Germinal center (tissue), 1 donor: ENCODE results near the gene C6orf62.
"Not testable (repeated sequence)": the region's sequence is repeated elsewhere in the genome, so short reads cannot be mapped to it uniquely, and the experiment has no call there.

Experiments used
- DNase-seq: peaks from one replicate; pipeline ENCODE4 v3.0.0; 2012; ENCODE audit warnings: mixed read lengths, low spot score

C6orf62 gene

GRCh38 chr6:24668066-24668996 lies 50.6 kb downstream of the C6orf62 start:
- not testable (repeated sequence) for DNase-seq

GRCh38 chr6:24667378-24667803 lies 51.6 kb downstream of the C6orf62 start:
- no peak for DNase-seq

GRCh38 chr6:24666641-24667377 lies 52.1 kb downstream of the C6orf62 start, which contains the start of the genes ACOT13 and TDP2:
TSS of gene ACOT13 (plus strand) at chr6:24667077. CDS start at chr6:24667264, 187 bp downstream.
TSS of gene TDP2 (minus strand) at chr6:24666899. CDS start at chr6:24666862, 37 bp downstream.
- peak; percentile 97 for DNase-seq

GRCh38 chr6:24666097-24666640 lies 52.8 kb downstream of the C6orf62 start:
- DNase-seq, result peak; percentile 52

- DNase-seq, result no peak
Observed at GRCh38 chr6:24664046-24664987, 54.6 kb downstream of the C6orf62 start.

- DNase-seq, result no peak
Observed at GRCh38 chr6:24663189-24663588, 55.8 kb downstream of the C6orf62 start.

GRCh38 chr6:24662236-24662635 lies 56.7 kb downstream of the C6orf62 start:
- DNase-seq, result no peak

GRCh38 chr6:24661759-24662158 lies 57.2 kb downstream of the C6orf62 start:
- DNase-seq, result not testable (repeated sequence)

- no peak for DNase-seq
Observed at GRCh38 chr6:24660105-24660504, 58.8 kb downstream of the C6orf62 start.

- DNase-seq, result no peak
Observed at GRCh38 chr6:24659561-24659960, 59.4 kb downstream of the C6orf62 start.

- DNase-seq, result no peak
Observed at GRCh38 chr6:24658573-24659560, 60.1 kb downstream of the C6orf62 start.

GRCh38 chr6:24655215-24655614 lies 63.7 kb downstream of the C6orf62 start:
- DNase-seq, result no peak
